SK-N-DZ (cell line): ENCODE results near the gene KLHDC7B.
"Not testable (repeated sequence)": the region's sequence is repeated elsewhere in the genome, so short reads cannot be mapped to it uniquely, and the experiment has no call there.

Source experiments
- DNase-seq: peaks from one replicate; pipeline ENCODE4 v3.0.0-alpha.2; 2015; ENCODE audit warnings: low spot score

KLHDC7B gene

DNA sequence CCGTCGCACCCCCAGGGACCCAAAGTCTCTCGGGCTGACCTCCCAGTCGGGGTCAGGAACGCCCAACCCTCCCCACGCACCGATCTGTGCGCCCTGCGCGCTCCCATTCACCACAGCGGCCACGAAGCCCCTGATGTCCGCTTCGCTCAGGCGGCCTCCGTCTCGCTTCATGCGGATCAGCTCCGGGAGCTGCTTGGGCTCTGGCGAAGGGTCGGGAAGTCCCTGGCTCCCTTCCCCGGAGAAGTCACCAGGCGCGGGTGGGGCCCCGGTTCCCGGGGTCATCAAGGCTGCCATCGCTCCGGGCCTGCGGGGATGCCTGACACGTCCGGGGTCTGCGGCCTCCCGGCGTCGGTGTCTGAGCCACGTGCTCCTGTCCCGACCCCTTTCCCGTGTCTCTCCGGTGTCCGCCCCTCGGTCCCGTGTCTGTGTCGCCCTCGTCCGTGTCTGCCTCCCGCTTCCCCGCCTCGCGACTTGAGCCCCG is 16.2 kb upstream of the KLHDC7B start:
- no peak for DNase-seq

- no peak for DNase-seq
These were observed 15.7 kb upstream of the KLHDC7B start, which contains the start of gene TYMP for GRCh38 chr22:50529897-50530579. Gene TYMP, minus strand, starts transcription at chr22:50530012. Its CDS starts 303 bp downstream, at chr22:50529709.

GRCh38 chr22:50530580-50530876 is 15.2 kb upstream of the KLHDC7B start:
- no peak for DNase-seq

GRCh38 chr22:50530877-50531545 is 14.7 kb upstream of the KLHDC7B start:
- no peak for DNase-seq

DNA sequence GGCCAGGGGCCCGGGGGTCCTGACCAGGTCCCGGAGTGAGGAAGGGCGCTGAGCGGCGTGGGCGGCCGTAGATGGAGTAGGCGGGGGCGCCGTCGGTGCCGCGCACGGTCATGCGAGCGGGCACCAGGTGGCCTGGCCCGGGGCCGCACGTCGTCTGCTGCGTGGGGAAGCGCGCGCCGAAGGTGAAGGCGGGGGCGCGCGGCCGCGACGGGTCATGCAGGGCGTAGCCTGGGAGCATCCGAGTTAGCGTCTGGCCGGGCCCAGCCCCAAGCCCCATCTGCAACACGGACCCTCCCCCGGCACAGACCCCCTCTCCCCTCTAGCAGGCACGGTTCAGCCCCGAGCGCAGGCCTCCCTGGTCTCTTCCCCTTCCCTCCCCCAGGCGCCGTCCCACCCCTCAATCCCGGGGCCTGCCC is 14.1 kb upstream of the KLHDC7B start:
- DNase-seq = no peak

DNA sequence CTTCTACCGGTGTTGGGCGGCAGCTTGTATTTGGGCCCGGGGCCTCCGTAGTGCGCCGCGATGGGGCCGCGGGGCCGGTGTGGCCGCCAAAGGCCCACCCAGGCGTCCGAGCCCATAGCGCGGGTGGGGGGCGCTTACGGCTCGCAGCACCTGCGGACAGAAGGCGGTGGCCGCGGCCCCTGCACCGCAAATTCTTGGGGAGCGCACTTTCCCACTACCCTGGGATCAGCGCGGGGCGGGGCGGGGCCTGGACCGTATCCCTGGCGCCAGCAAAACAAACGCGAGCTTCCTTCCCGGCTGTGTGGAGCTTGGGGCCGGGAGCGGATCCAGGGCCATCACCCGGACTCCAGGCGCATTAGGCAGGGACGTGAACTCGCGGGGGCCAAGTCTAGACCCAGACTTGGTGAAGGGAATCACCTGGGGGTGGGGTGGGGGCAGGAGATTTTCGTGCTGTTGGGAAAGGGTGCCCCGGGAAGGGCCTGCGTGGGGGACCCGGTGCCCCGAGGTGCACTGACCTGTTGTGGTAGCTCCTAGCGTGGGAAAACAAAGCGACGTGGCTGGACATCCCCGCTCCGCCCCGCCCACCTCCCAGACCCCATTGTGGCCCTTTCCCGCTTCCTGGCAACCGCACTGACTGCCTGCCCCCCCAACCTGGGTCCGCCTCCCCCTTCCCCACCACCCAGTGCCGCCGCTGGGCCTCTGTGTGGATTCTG is 13.6 kb upstream of the KLHDC7B start:
- DNase-seq = no peak

DNA sequence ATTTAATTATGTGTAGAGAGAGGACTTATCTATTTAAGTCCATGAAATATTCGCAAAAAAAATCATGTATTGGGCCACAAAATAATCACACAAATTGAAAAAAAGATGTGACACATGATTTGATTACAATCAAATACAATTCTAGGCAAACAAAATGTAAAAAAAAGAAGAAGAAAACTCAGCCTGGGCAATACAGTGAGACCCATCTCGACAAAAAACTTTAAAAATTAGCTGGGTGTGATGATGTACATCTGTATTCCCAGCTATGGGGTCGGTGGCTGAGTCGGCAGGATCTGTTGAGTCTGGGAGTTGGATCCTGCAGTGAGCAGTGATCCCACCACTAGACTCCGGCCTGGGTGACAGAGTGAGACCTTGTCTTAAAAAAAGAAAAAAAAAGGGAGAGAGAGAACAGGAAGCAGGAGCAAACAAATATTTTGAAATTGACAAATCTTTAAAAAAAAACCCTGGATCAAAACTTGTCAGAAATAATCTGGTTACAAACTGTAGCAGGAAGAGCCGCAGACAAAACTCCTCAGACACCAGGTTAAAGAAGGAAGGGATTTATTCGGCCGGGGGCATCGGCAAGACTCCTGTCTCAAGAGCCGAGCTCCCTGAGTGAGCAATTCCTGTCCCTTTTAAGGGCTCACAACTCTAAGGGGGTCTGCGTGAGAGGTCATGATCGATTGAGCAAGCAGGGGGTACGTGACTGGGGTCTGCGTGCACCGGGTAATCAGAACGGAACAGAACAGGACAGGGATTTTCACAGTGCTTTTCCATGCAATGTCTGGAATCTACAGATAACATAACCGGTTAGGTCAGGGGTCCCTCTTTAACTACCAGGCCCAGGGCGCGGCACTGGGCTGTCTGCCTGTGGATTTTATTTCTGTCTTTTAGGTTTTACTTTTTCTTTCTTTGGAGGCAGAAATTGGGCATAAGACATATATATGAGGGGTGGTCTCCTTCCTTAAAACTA is 12.6 kb upstream of the KLHDC7B start:
- no peak for DNase-seq

GRCh38 chr22:50533856-50534711 is 11.6 kb upstream of the KLHDC7B start:
- not testable (repeated sequence) for DNase-seq

- DNase-seq = no peak
These were observed 10.6 kb upstream of the KLHDC7B start for GRCh38 chr22:50535113-50535512.

DNA sequence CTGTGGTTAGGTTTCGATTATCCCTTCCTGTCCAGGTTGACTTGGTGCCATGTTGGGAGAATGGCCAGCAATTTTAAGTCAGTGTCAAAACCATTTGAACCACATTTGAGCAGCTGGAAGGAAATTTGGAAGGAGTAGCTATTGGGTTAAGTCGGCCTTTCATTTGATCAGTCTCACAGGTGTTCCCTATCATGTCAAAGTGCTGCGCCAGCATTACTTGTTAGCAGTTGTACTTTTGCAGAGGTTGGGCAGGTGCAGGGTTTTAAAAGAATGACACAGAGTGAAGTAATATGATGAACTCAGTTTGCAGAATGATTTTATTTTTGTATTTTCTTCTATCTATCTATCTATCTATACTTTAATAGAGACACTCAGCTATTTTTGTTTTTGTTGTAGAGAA is 9.5 kb upstream of the KLHDC7B start:
- no peak for DNase-seq

- no peak for DNase-seq
These were observed 7.9 kb upstream of the KLHDC7B start for GRCh38 chr22:50537765-50538164.

GRCh38 chr22:50540381-50540780 is 5.3 kb upstream of the KLHDC7B start:
- no peak for DNase-seq

- DNase-seq = not testable (repeated sequence)
These were observed 4.1 kb upstream of the KLHDC7B start for GRCh38 chr22:50541667-50542026.

DNA sequence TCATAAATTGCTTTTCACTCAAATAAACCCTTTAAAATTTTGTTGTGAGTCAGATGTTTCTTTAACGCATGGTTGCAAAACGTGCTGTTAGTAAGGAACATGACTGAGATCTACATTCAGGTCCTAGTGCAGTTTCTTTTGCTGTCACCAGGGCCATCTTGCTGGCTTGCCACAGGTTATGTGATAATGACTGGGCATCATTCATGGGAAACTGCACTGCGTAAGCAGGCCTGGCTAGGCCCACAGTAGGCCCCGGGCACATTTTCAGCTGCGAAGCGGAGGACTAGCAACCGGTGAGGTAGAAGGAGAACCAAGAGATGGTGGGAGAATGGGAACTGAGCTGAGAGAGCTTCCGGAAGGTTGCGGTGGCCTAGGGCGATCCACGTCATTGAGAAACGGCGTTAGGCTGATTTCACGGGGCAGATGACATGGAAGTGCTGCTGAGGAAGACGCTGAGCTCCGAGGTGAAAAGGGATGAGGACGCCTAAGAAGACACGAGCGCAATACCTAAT is 3.2 kb upstream of the KLHDC7B start:
- DNase-seq = no peak

GRCh38 chr22:50544078-50544745 is 1.5 kb upstream of the KLHDC7B start:
- peak; percentile 68 for DNase-seq

DNA sequence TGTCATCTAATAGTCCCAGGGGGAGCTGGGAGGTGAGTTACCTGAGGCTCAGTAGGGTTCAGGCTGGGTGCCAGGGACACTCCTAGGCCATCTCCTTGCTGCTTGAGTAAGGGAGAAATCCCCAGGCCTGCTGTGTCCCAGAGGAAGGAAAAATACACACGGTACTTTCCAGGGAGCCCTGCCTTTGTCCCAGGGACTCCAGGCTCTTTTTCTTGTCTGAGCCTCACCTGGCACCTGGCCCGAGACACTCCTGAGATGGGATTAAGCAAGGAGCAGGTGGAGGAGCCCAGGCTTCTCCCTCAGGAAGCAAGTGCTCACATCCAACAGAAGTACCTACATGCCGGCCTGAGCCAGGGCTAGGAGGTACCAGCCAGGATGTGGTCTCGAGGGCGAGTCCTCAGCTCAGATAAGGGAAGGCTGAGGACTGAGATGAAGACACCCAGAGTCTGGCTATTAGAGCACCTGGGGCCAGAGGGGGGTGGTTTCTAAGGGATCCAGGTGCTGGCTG is 899 bp upstream of the KLHDC7B start:
- DNase-seq = no peak

DNA sequence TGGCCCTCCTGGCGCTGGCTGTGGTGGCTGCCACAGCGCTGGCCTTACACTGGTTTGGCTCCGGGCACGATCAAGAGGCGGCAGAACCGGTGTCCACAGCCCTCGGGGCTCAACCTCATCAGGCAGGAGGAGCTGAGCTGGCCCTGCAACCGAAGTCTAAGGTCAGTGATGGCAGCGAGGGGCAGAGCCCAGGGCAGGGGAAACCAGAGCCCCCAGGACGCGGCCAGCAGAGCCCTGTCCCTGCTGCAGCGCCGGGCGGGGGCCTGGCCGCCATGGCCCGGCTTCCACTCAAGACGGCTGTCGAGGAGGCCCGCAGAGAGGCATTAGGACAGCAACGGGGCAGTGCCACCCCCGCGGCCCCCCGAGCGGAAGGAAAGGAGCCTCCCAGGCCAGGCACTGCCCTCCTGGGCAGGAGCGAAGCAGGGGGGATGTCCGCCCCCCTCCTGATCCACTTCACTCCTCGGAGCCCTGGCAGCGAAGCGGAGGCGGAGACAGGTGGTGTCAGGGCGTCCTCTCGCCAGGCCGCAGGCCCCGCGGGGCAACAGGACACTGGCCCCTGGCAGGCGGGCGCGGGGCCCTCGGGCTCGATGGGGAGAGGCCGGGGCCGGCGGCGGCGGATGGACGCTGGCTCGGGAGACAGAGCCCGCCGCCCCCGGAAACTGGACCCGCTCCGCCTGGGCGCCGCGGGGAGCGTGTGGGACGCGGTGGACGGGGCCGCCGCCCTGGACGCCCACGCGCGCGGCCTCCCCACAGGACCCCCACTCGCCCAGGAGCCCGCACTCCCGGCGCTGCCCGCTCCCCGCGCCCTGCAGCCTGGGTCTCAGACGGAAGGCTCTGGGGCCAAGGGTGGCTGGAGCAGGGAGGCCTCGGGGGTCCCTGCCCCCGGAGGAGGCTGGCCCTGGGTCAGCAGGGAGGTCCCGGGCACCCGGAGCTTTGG is 895 bp downstream of the KLHDC7B start:
- no peak for DNase-seq

GRCh38 chr22:50547263-50547985 is 1.7 kb downstream of the KLHDC7B start:
- DNase-seq = no peak
